Muscle layer of colon (tissue), 2 donors: Measurements from ENCODE around the gene TSPAN18.

ENCODE experiments used
- H3K27ac ChIP-seq: one replicate; pipeline ENCODE4 v1.7.0; 2013; ENCODE audit warnings: low read depth, mild to moderate bottlenecking, low read length, moderate library complexity
- H3K27me3 ChIP-seq, 2 donors: one replicate each; pipeline ENCODE4 v1.7.0; 2013; ENCODE audit warnings: low read length in 2 of 2, mild to moderate bottlenecking in 2 of 2; ENCODE audit not compliant: insufficient read depth in 2 of 2, control insufficient read depth in 1 of 2
- H3K36me3 ChIP-seq: one replicate; pipeline ENCODE4 v1.7.0; 2013; ENCODE audit warnings: mild to moderate bottlenecking, low read length; ENCODE audit not compliant: insufficient read depth
- H3K4me1 ChIP-seq: one replicate; pipeline ENCODE4 v1.7.0; 2013; ENCODE audit warnings: mild to moderate bottlenecking, low read length; ENCODE audit not compliant: insufficient read depth
- H3K4me3 ChIP-seq, 2 donors: one replicate each; pipeline ENCODE4 v1.7.0; 2013; ENCODE audit warnings: low read length in 2 of 2, low read depth in 1 of 2, mild to moderate bottlenecking in 1 of 2, moderate library complexity in 1 of 2
- H3K9ac ChIP-seq: one replicate; pipeline ENCODE4 v1.7.0; 2013; ENCODE audit warnings: low read length
- H3K9me3 ChIP-seq: one replicate; pipeline ENCODE4 v1.7.0; 2013; ENCODE audit warnings: mild to moderate bottlenecking, low read length
- donor health status: abdominal sarcoma.
- donor health status: Adenocarcinoma of cecum.

TSPAN18 gene

DNA sequence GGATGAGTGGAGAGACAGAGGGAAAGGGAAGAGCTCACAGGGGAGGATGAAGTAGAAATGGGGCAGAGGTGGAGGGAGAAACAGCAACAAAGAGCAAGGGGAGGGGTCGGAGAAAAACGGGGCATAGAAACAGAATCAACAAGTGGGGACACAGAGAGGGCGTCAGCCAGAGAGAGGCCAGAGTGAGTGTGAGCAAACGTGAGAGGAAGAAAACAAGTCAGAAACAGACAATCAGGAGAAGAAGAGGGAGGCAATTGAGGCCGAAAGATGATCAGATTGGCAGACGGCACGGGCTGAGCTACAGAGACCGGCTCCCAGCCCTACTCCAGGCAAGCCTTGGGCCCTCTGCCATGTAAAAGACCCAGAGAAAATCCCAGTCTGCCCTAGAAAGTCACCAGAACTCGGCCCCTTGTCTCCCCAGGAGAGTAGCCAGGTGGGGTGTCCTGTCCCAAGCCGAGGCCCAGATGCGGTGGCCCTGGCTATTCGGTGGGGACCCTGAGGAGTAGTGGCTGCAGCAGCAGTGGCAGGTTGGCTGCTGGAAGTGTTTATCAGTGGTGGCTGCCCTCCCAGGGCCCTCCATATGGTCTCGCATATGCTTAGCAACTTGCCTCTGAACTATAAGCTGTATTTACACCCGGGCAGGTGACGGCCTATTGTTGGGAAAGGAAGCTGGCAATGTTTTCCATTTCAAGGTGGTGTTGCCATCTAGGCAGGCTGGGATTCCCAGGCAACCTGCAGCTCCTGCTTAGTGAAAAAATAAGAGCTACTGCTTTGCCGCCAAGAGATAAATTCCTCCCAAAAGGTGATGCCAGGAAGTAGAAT is 14.8 kb upstream of the TSPAN18 start:
- H3K27ac ChIP-seq: no peak overlapping the region
- no peaks in the 10 kb centered on the region for H3K27me3 ChIP-seq
- H3K9ac ChIP-seq: no peak overlapping the region
- H3K4me1 ChIP-seq: no peaks in the 10 kb centered on the region
- H3K4me3 ChIP-seq: no peak overlapping the region
- no peaks in the 10 kb centered on the region for H3K9me3 ChIP-seq
- H3K36me3 ChIP-seq: no peaks in the 10 kb centered on the region

DNA sequence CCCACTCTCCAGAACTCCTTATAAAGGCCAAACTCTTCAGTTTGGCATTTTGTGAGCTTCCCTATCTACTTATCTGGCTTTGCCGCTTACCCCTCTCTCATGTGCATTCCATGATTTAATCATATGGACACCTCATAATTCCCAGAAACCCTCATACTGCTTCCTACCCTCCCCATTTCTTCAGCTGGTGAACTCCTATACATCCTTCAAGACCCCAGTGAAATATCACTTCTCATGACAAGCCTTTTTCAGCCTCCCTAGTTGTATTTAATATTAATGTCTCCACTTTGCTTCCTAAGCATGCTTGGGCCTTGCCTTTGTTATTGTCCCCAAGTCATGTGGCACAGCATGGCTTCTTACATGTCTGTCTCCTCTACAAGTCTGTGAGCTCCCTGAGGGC is 13.7 kb upstream of the TSPAN18 start:
- no peaks in the 10 kb centered on the region for H3K9me3 ChIP-seq
- H3K36me3 ChIP-seq: no peaks in the 10 kb centered on the region
- no peaks in the 10 kb centered on the region for H3K27me3 ChIP-seq
- H3K9ac ChIP-seq: no peak overlapping the region
- H3K4me3 ChIP-seq: no peak overlapping the region
- H3K4me1 ChIP-seq: no peaks in the 10 kb centered on the region
- no peak overlapping the region for H3K27ac ChIP-seq

DNA sequence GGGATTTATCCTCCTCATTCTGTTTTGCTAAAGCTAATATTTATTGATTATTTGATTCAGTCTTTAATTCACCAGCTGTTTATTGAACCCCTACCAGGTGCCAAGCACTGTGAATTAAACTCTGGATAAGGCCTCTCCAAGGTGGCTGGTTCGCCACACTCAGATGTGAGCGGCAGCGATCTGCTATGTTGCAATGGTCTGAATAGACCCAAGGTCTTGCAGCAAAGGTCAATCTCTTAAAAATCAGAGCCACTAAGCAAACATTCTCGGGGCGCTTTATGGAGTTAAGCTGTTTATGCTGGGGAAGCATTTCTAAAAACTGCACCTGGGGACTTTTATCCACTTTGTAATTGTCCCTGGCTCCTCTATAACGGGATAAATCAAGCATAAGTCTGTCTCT is 10.5 kb upstream of the TSPAN18 start:
- Histone ChIP-seq H3K4me3 (no peak overlapping the region), H3K36me3 (no peaks in the 10 kb centered on the region), H3K4me1 (no peaks in the 10 kb centered on the region), H3K9ac (no peak overlapping the region), H3K27me3 (no peaks in the 10 kb centered on the region), H3K27ac (no peak overlapping the region), H3K9me3 (no peaks in the 10 kb centered on the region)

- H3K27ac ChIP-seq: no peak overlapping the region
- no peak overlapping the region for H3K4me3 ChIP-seq
- no peaks in the 10 kb centered on the region for H3K9me3 ChIP-seq
- H3K36me3 ChIP-seq: no peaks in the 10 kb centered on the region
- H3K27me3 ChIP-seq: no peaks in the 10 kb centered on the region
- H3K9ac ChIP-seq: no peak overlapping the region
- peaks cover 3% of the 10 kb centered on the region for H3K4me1 ChIP-seq
Measured at GRCh38 chr11:44718057-44718456, 8.7 kb upstream of the TSPAN18 start.

GRCh38 chr11:44718612-44719390 is 8.0 kb upstream of the TSPAN18 start:
- no peak overlapping the region for H3K4me3 ChIP-seq
- H3K9ac ChIP-seq: no peak overlapping the region
- peaks cover 3% of the 10 kb centered on the region for H3K4me1 ChIP-seq
- no peaks in the 10 kb centered on the region for H3K9me3 ChIP-seq
- H3K27me3 ChIP-seq: no peaks in the 10 kb centered on the region
- no peaks in the 10 kb centered on the region for H3K36me3 ChIP-seq
- no peak overlapping the region for H3K27ac ChIP-seq

GRCh38 chr11:44725016-44725685 is 1.6 kb upstream of the TSPAN18 start:
- Histone ChIP-seq H3K36me3 (no peaks in the 10 kb centered on the region), H3K27ac (peak overlapping the region; percentile 21), H3K27me3 (no peaks in the 10 kb centered on the region), H3K9ac (no peak overlapping the region), H3K4me3 (no peak overlapping the region), H3K4me1 (peaks cover 32% of the 10 kb centered on the region), H3K9me3 (no peaks in the 10 kb centered on the region)

DNA sequence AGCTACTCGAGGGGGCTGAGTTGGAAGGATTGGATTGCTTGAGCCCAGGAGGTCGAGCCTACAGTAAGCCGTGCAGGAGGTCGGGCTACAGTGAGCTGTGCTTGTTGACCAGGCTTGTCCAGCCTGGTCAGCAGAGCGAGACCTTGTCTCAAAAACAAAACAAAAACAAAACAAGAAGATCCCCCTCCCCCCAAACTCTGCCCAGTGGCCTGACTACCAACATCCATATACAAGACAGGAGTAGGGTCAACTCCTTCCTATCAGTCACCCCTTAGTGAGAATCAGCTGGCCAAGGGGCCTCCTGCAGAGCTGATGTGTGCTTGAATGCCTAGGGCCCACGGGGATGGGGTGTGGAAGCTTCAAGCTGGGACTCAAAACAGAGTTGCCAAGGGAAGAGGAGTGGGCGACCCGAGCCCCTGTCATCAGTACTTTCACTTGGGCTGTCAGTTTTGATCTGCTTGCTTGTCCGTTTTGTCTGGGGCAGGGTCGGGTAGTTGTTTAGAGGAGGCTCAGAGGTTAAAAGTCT is 942 bp upstream of the TSPAN18 start:
- no peaks in the 10 kb centered on the region for H3K27me3 ChIP-seq
- H3K4me1 ChIP-seq: peaks cover 36% of the 10 kb centered on the region
- no peaks in the 10 kb centered on the region for H3K36me3 ChIP-seq
- no peaks in the 10 kb centered on the region for H3K9me3 ChIP-seq
- H3K4me3 ChIP-seq: no peak overlapping the region
- no peak overlapping the region for H3K9ac ChIP-seq
- H3K27ac ChIP-seq: peak overlapping the region; percentile 77

- H3K27ac ChIP-seq: peak overlapping the region; percentile 89
- H3K9ac ChIP-seq: peak overlapping the region; percentile 72
- no peaks in the 10 kb centered on the region for H3K9me3 ChIP-seq
- H3K4me3 ChIP-seq: peak overlapping the region; percentile 69 to 86
- peaks cover 46% of the 10 kb centered on the region for H3K4me1 ChIP-seq
- no peaks in the 10 kb centered on the region for H3K36me3 ChIP-seq
- H3K27me3 ChIP-seq: no peaks in the 10 kb centered on the region
Measured at GRCh38 chr11:44727114-44727372, 281 bp downstream of the TSPAN18 start.

DNA sequence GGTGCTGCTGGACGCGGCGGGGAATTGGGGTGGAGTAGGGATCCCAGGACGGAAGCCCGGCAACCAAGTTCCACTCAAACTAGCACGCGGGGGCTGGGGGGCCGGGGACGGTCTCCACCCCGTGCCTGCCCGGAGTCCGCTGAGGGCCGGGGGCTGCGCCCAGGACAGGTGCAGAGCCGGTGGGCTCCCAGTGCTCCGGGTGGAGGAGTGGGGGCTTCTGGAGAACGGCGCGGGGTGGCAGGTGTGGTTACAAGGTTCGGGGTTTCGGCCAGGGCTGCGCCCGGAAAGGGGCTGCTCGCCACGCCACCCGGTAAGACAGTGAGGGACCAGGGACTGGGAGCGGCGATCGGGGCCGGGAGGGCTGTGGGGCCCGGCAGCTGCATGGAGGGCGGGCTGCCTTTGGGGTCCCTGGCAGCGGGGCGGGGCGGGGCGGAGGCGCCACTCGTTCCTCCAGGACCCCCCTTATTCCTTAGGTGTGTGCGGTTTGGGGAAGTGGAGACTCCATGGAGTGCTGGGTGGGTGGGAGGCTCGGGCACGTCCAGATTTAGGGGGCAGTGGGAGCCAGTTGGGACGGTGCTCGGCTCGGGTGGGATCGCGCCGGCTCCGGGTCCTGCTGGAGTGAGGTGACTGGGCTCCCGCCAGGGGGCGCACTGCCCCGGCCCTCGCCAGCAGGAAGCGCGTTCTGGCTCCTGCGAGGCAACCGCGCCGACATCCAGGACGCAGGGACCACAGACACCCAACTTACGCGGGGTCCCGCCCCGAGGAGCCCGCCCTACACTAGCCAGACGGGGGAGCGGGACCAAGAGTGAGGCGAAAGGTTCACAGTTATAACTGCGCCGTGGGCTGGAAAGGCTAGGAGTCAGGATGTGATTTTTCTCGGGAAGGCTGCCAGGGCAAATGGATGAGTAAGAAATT is 868 bp downstream of the TSPAN18 start:
- H3K9ac ChIP-seq: peak overlapping the region; percentile 72
- no peaks in the 10 kb centered on the region for H3K27me3 ChIP-seq
- H3K4me3 ChIP-seq: peak overlapping the region; percentile 69 to 86
- peaks cover 51% of the 10 kb centered on the region for H3K4me1 ChIP-seq
- no peaks in the 10 kb centered on the region for H3K36me3 ChIP-seq
- peak overlapping the region; percentile 89 for H3K27ac ChIP-seq
- H3K9me3 ChIP-seq: no peaks in the 10 kb centered on the region

GRCh38 chr11:44728491-44728910 is 1.7 kb downstream of the TSPAN18 start:
- Histone ChIP-seq H3K4me1 (peaks cover 57% of the 10 kb centered on the region), H3K27me3 (no peaks in the 10 kb centered on the region), H3K4me3 (peak overlapping the region; percentile 43 to 69), H3K27ac (peak overlapping the region; percentile 89), H3K9ac (peak overlapping the region; percentile 23), H3K36me3 (no peaks in the 10 kb centered on the region), H3K9me3 (no peaks in the 10 kb centered on the region)
